HPDE6-E6E7 (cell line): Measurements from ENCODE around the gene RABGAP1.

Source experiments
- DNase-seq: peaks from one replicate; pipeline ENCODE4 v3.0.0; 2011; ENCODE audit warnings: missing footprints; ENCODE audit errors: extremely low spot score

RABGAP1 gene

GRCh38 chr9:122944960-122945888, 4.4 kb downstream of the RABGAP1 start:
- no peak for DNase-seq

- no peak for DNase-seq
These were observed 5.7 kb downstream of the RABGAP1 start for GRCh38 chr9:122946461-122947005.

GRCh38 chr9:122948313-122948712, 7.5 kb downstream of the RABGAP1 start:
- no peak for DNase-seq

GRCh38 chr9:122949696-122950095, 8.9 kb downstream of the RABGAP1 start:
- DNase-seq, result no peak

- DNase-seq, result no peak
These were observed 9.4 kb downstream of the RABGAP1 start for GRCh38 chr9:122950263-122950662.

GRCh38 chr9:122951056-122951455, 10.2 kb downstream of the RABGAP1 start:
- no peak for DNase-seq

GRCh38 chr9:122954253-122954691, 13.5 kb downstream of the RABGAP1 start:
- DNase-seq, result no peak

GRCh38 chr9:122955961-122956360, 15.1 kb downstream of the RABGAP1 start:
- DNase-seq, result no peak

- DNase-seq, result no peak
These were observed 20.3 kb downstream of the RABGAP1 start for GRCh38 chr9:122961139-122961538.

GRCh38 chr9:122975196-122975595, 34.4 kb downstream of the RABGAP1 start:
- no peak for DNase-seq

- no peak for DNase-seq
These were observed 37.8 kb downstream of the RABGAP1 start for GRCh38 chr9:122978601-122979000.

GRCh38 chr9:122986010-122986409, 45.2 kb downstream of the RABGAP1 start:
- no peak for DNase-seq

- DNase-seq, result no peak
These were observed 47.3 kb downstream of the RABGAP1 start for GRCh38 chr9:122988141-122988540.

- no peak for DNase-seq
These were observed 48.3 kb downstream of the RABGAP1 start for GRCh38 chr9:122988920-122989621.

GRCh38 chr9:122991370-122991830, 50.6 kb downstream of the RABGAP1 start:
- peak; percentile 50 for DNase-seq

GRCh38 chr9:122996586-122996985, 55.8 kb downstream of the RABGAP1 start:
- DNase-seq, result no peak

GRCh38 chr9:122998448-122998847, 57.6 kb downstream of the RABGAP1 start:
- no peak for DNase-seq

GRCh38 chr9:123000371-123001068, 59.7 kb downstream of the RABGAP1 start:
- DNase-seq, result no peak

- DNase-seq, result no peak
These were observed 61.9 kb downstream of the RABGAP1 start for GRCh38 chr9:123002754-123003153.

GRCh38 chr9:123003466-123003865, 62.6 kb downstream of the RABGAP1 start:
- no peak for DNase-seq

GRCh38 chr9:123005964-123006363, 65.1 kb downstream of the RABGAP1 start:
- DNase-seq, result no peak

GRCh38 chr9:123007269-123007668, 66.4 kb downstream of the RABGAP1 start:
- no peak for DNase-seq
